ENCODE results near the gene IL10RA.

The IL10RA gene

DNA sequence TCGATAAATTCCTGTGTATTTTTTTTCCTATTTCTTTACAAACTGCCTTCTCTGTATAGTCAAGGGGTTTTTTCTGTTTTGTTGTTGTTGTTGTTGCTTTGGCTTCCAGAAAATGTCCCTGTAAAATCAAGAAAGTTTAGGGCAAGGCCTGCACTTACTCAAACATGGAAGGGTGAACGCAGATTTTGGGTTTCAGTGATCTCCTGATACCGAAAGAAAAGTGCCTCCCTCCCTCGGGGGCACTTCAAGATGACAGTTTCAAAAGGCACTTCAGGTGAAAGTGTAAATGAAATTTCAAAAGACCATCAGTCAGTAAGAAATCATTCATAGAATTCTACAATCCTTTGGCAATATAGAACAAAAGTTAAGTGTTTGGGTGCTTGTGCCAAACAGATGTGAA lies 47.2 kb downstream of the IL10RA start:
- in situ Hi-C loops (cut with MboI; ENCODE audit: low sequenced_read_pairs) = no loop called here

DNA sequence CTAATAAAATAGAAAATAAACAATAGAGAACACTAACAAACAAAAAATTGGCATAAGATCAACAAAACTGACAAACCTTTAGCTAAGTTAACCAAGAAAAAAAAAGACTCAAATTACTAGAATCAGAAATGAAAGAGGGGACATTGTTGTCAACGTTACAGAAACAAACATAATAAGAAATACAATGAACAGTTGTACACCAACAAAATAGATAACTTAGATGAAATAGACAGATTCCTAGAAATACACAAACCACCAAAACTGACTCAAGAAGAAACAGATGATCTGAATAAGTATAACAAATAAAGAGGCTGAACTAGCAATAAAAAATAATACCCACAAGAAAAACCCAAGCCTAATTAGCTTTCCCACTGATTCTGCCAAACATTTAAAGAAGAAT lies 55.9 kb downstream of the IL10RA start:
- in situ Hi-C loops (cut with MboI; ENCODE audit: low sequenced_read_pairs) = no loop called here

DNA sequence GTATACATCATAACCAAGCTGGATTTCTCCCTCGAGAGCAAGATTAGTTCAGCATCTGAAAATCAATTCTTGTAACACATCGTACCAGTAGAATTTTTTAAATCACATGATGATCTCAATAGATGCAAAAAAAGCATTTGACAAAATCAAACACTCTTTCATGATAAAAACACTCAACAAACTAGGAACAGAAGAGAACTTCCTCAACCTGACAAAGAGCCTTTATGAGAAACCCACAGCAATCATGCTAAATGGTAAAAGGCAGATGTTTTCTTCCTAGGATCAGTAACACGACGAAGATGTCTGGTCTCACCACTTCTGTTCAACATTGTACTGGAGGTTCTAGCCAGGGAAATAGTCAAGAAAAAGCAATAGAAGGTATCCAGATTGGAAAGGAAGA lies 56.6 kb downstream of the IL10RA start:
- in situ Hi-C loops (cut with MboI; ENCODE audit: low sequenced_read_pairs) = no loop called here

- in situ Hi-C loops (cut with MboI; ENCODE audit: low sequenced_read_pairs) = no loop called here
These were observed 59.0 kb downstream of the IL10RA start for GRCh38 chr11:118045191-118045590.

- in situ Hi-C loops (cut with MboI; ENCODE audit: low sequenced_read_pairs) = no loop called here
These were observed 60.1 kb downstream of the IL10RA start for GRCh38 chr11:118046051-118046963.

- in situ Hi-C loops (cut with MboI; ENCODE audit: low sequenced_read_pairs) = no loop called here
These were observed 60.9 kb downstream of the IL10RA start for GRCh38 chr11:118046964-118047700.

GRCh38 chr11:118047749-118048148 lies 61.6 kb downstream of the IL10RA start:
- in situ Hi-C loops (cut with MboI; ENCODE audit: low sequenced_read_pairs) = no loop called here

GRCh38 chr11:118048472-118049370 lies 62.5 kb downstream of the IL10RA start:
- in situ Hi-C loops (cut with MboI; ENCODE audit: low sequenced_read_pairs) = no loop called here

- in situ Hi-C loops (cut with MboI; ENCODE audit: low sequenced_read_pairs) = loop anchor here (10.0 kb wide), 2 partner anchors 55 to 225 kb away; partner anchors contain the start of gene FXYD2
These were observed 63.6 kb downstream of the IL10RA start for GRCh38 chr11:118049771-118050170.

- in situ Hi-C loops (cut with MboI; ENCODE audit: low sequenced_read_pairs) = loop anchor here (10.0 kb wide), 2 partner anchors 56 to 226 kb away; partner anchors contain the start of gene FXYD2
These were observed 64.2 kb downstream of the IL10RA start for GRCh38 chr11:118050208-118050891.
